Smooth muscle cell (in vitro differentiated cells): ENCODE data around the gene RABEP2. TPM values are rescaled to one million over a fixed set of nuclear protein-coding genes. Genes with fewer than 3 reads are reported as not detected.
"Not testable (repeated sequence)": the region's sequence is repeated elsewhere in the genome, so short reads cannot be mapped to it uniquely, and the experiment has no call there.

Source experiments
- DNase-seq: peaks from one replicate; lab custom pipeline; 2025; ENCODE audit not compliant: unreplicated experiment; lab: John Stamatoyannopoulos, UW
- H2AFZ ChIP-seq: fragments of 200-600 bp; sonication (generic); 2 replicates; pipeline ENCODE4 v1.6.0; 2016; ENCODE audit warnings: antibody characterized with exemption, low read depth, mild to moderate bottlenecking
- H3F3A ChIP-seq: fragments of 200-600 bp; sonication (generic); 2 replicates; pipeline ENCODE4 v1.6.0; 2017; ENCODE audit warnings: antibody characterized with exemption, low read depth
- H3K27ac ChIP-seq: fragments of 200-600 bp; sonication (generic); 2 replicates; pipeline ENCODE4 v1.5.1; 2016; ENCODE audit warnings: low read depth, mild to moderate bottlenecking
- H3K27me3 ChIP-seq: fragments of 200-600 bp; sonication (generic); 2 replicates; pipeline ENCODE4 v1.6.1; 2016; ENCODE audit warnings: low read depth, mild to moderate bottlenecking
- H3K36me3 ChIP-seq: fragments of 200-600 bp; sonication (generic); 2 replicates; pipeline ENCODE4 v1.5.1; 2016; ENCODE audit warnings: low read depth
- H3K4me1 ChIP-seq: fragments of 200-600 bp; sonication (generic); 2 replicates; pipeline ENCODE4 v1.5.1; 2016; ENCODE audit warnings: low read depth
- H3K4me2 ChIP-seq: fragments of 200-600 bp; sonication (generic); 2 replicates; pipeline ENCODE4 v1.6.0; 2016; ENCODE audit warnings: mild to moderate bottlenecking
- H3K4me3 ChIP-seq: fragments of 200-600 bp; sonication (generic); 2 replicates; pipeline ENCODE4 v1.5.1; 2016; ENCODE audit warnings: mild to moderate bottlenecking
- H3K79me2 ChIP-seq: fragments of 200-600 bp; sonication (generic); 2 replicates; pipeline ENCODE4 v1.6.0; 2016; ENCODE audit warnings: low read depth, mild to moderate bottlenecking
- H3K9ac ChIP-seq: fragments of 200-600 bp; sonication (generic); 2 replicates; pipeline ENCODE4 v1.6.0; 2016; ENCODE audit warnings: low read depth
- H3K9me3 ChIP-seq: fragments of 200-600 bp; sonication (generic); replicated peaks from 2 replicates; pipeline ENCODE4 v1.5.1; 2016; ENCODE audit warnings: low read depth
- H4K20me1 ChIP-seq: fragments of 200-600 bp; sonication (generic); 2 replicates; pipeline ENCODE4 v1.6.0; 2016; ENCODE audit warnings: low read depth
- CTCF ChIP-seq: fragments of 200-600 bp; sonication (generic); IDR thresholded peaks from 2 replicates; pipeline ENCODE4 v1.5.1; 2017; ENCODE audit warnings: borderline replicate concordance, mild to moderate bottlenecking, antibody characterized with exemption; ENCODE audit not compliant: insufficient read depth, poor library complexity, severe bottlenecking
- WGBS: methylation state at CpG from one replicate; pipeline ENCODE4 v1.1.7; 2016; ENCODE audit warnings: low lambda C conversion rate; 5-methylcytosine and 5-hydroxymethylcytosine counted together
- polyA plus RNA-seq: library from polyadenylated mRNA; unstranded; fragments of >200 nt; fragmentation: Nextera tagmentation; extraction: Ambion mirVana; gene quantifications from 2 replicates; pipeline ENCODE4 v1.2.1, GENCODE V29; 2016
- total RNA-seq: library from RNA; depleted of rRNA; stranded (reverse); fragments of >200 nt; gene quantifications from 2 replicates; pipeline ENCODE4 v1.2.3, GENCODE V29; 2014

RABEP2 gene
- total and polyA plus RNA-seq, 2 experiments from 2014 or later: 14.7 to 16.6 TPM

DNA sequence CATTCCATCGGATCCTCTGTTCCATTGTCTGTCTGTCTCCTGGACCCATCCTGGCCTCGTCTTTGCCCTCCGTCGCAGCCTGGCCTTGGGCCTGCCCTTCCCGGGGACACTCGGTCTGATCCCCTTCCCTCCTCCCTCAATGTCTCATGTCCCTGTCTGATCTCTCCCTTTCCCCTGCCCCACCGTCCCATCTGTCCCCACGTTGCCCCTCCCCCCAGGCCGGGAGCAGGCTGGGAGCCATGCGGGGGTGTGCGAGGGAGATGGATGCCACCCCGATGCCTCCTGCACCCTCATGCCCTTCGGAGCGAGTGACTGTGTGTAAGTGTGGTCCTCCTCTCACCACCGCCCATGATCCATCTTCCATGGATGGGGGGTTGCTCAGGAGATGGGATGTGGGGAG is 52.1 kb downstream of the RABEP2 start:
- 93% methylated on average over 15 of the region's 15 CpGs for WGBS
- DNase-seq: no peak
- no peak overlapping the region for H2AFZ ChIP-seq
- no peak for TF ChIP-seq CTCF
- H3K27ac ChIP-seq: no peak overlapping the region
- H3K4me3 ChIP-seq: no peak overlapping the region
- H3K4me2 ChIP-seq: no peak overlapping the region
- H3K36me3 ChIP-seq: no peaks in the 10 kb centered on the region
- no peaks in the 10 kb centered on the region for H3K4me1 ChIP-seq
- no peaks in the 10 kb centered on the region for H3K27me3 ChIP-seq
- peaks cover 10% of the 10 kb centered on the region for H4K20me1 ChIP-seq
- peaks cover 3% of the 10 kb centered on the region for H3F3A ChIP-seq
- H3K79me2 ChIP-seq: no peaks in the 10 kb centered on the region
- no peaks in the 10 kb centered on the region for H3K9me3 ChIP-seq
- H3K9ac ChIP-seq: no peak overlapping the region

DNA sequence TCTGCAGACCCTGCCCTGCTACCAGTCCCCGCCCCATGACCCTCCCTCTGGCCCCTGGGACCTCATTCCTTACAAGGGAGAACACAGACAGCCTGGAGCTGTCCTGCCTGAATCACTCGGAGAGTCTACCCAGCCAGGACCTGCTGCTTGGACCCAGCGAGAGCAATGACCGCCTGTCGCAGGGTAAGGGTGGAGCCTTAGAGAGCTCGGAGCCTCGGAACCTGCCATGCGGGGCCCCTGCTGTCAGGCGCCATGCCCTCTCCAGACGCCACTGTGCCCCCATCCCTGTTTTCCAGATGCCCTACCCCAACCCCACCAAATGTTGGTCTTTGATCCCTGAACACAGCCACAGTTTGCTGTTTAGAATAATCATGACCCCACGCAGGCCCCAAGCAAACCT is 55.8 kb downstream of the RABEP2 start:
- H4K20me1 ChIP-seq: peaks cover 27% of the 10 kb centered on the region
- peaks cover 12% of the 10 kb centered on the region for H3K4me1 ChIP-seq
- peaks cover 3% of the 10 kb centered on the region for H3F3A ChIP-seq
- H2AFZ ChIP-seq: no peak overlapping the region
- no peak for DNase-seq
- peaks cover 14% of the 10 kb centered on the region for H3K79me2 ChIP-seq
- no peak overlapping the region for H3K27ac ChIP-seq
- no peak overlapping the region for H3K4me2 ChIP-seq
- H3K36me3 ChIP-seq: no peaks in the 10 kb centered on the region
- no peak overlapping the region for H3K9ac ChIP-seq
- no peaks in the 10 kb centered on the region for H3K27me3 ChIP-seq
- H3K9me3 ChIP-seq: no peaks in the 10 kb centered on the region
- WGBS: 97% methylated on average over 11 of the region's 11 CpGs
- no peak for TF ChIP-seq CTCF
- no peak overlapping the region for H3K4me3 ChIP-seq

DNA sequence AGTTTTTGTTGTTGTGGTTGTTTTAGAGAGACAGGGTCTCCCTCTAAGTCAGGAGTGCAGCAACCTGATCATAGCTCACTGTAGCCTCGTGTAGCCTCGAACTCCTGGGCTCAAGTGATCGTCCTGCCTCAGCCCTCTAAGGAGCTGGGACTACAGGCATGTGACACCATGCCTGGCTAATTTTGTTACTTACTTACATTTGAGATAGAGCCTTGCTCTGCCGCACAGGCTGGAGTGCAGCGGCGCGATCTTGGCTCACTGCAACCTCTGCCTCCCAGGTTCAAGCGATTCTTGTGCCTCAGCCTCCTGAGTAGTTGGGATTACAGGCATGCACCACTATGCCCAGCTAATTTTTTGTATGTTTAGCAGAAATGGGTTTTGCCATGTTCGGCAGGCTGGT is 57.4 kb downstream of the RABEP2 start:
- Histone ChIP-seq H4K20me1 (peaks cover 23% of the 10 kb centered on the region), H3K4me1 (peaks cover 12% of the 10 kb centered on the region), H3K79me2 (peaks cover 29% of the 10 kb centered on the region)
- not testable (repeated sequence) for H3K9me3 ChIP-seq, H3K4me2 ChIP-seq, H3K9ac ChIP-seq, H3K36me3 ChIP-seq, H3K27me3 ChIP-seq, H3F3A ChIP-seq, H3K27ac ChIP-seq, DNase-seq, H2AFZ ChIP-seq, H3K4me3 ChIP-seq
- 98% methylated on average over 9 of the region's 9 CpGs for WGBS

GRCh38 chr16:28867241-28867640 is 57.8 kb downstream of the RABEP2 start:
- Histone ChIP-seq H3K79me2 (peaks cover 29% of the 10 kb centered on the region), H3K9me3 (no peaks in the 10 kb centered on the region), H3K36me3 (no peaks in the 10 kb centered on the region), H3K9ac (no peak overlapping the region), H3F3A (no peaks in the 10 kb centered on the region), H3K4me2 (no peak overlapping the region), H3K27ac (no peak overlapping the region), H4K20me1 (peaks cover 23% of the 10 kb centered on the region), H2AFZ (no peak overlapping the region), H3K4me3 (no peak overlapping the region), H3K4me1 (peaks cover 12% of the 10 kb centered on the region), H3K27me3 (no peaks in the 10 kb centered on the region)
- 88% methylated on average over 13 of the region's 13 CpGs for WGBS
- no peak for TF ChIP-seq CTCF
- no peak for DNase-seq
